PC-3 (cell line): ENCODE results near the gene TOR1B.

Experiments used
- CTCF ChIP-seq: fragments of 300-600 bp; sonication (generic); conservative IDR thresholded peaks from 2 replicates; pipeline ENCODE4 v1.5.1; 2017; ENCODE audit warnings: antibody characterized with exemption, low read depth, mild to moderate bottlenecking, low read length
- EZH2 ChIP-seq: fragments of 300-600 bp; sonication (generic); IDR thresholded peaks from one replicate; pipeline ENCODE4 v1.6.1; 2017; ENCODE audit warnings: antibody characterized with exemption, mild to moderate bottlenecking, low read length; ENCODE audit not compliant: unreplicated experiment

GRCh38 chr9:129781131-129781530 lies 21.9 kb upstream of the TOR1B start:
- TF ChIP-seq CTCF (no peak), EZH2 (no peak)
